Esophagus squamous epithelium (tissue), 5 donors: ENCODE data around the gene KPNA6. TPM values are rescaled to one million over a fixed set of nuclear protein-coding genes. Genes with fewer than 3 reads are reported as not detected.
A peak's percentile ranks its signal among the peaks of the same experiment; 100 is the strongest.

ENCODE experiments used
- DNase-seq: peaks from one replicate; lab custom pipeline; 2025; lab: John Stamatoyannopoulos, UW
- H3K27ac ChIP-seq, 4 donors: fragments of 200-600 bp; sonication (generic); one replicate each; pipeline ENCODE4 v1.5.1; 2016 to 2019; ENCODE audit warnings: mild to moderate bottlenecking in 1 of 4
- H3K27me3 ChIP-seq, 4 donors: fragments of 200-600 bp; sonication (generic); 1 replicate in 3 of 4; 2 replicates in 1 of 4; pipeline versions ENCODE4 v1.5.1 to v1.6.0; 2017 to 2021; ENCODE audit warnings: antibody characterized with exemption in 1 of 4
- H3K36me3 ChIP-seq, 3 donors: fragments of 200-600 bp; sonication (generic); one replicate each; pipeline ENCODE4 v1.5.1; 2016 to 2019
- H3K4me1 ChIP-seq, 3 donors: fragments of 200-600 bp; sonication (generic); one replicate each; pipeline ENCODE4 v1.5.1; 2017 to 2019
- H3K4me3 ChIP-seq, 4 donors: fragments of 200-600 bp; sonication (generic); 1 replicate in 3 of 4; 2 replicates in 1 of 4; pipeline ENCODE4 v1.5.1; 2016 to 2019; ENCODE audit warnings: mild to moderate bottlenecking in 2 of 4, moderate library complexity in 1 of 4
- H3K9me3 ChIP-seq, 3 donors: fragments of 200-600 bp; sonication (generic); one replicate each; pipeline ENCODE4 v1.5.1; 2016 to 2019
- CTCF ChIP-seq, 6 experiments: fragments of 450-650 bp in 4 of 6; fragments of 200-600 bp in 2 of 6; sonication (generic) in 2 of 6; IDR thresholded peaks; one replicate each; pipeline ENCODE4 v1.5.1; 2016 to 2019; ENCODE audit warnings: antibody characterized with exemption in 6 of 6, mild to moderate bottlenecking in 4 of 6, moderate library complexity in 4 of 6
- POLR2A ChIP-seq, 4 donors: fragments of 450-650 bp; IDR thresholded peaks; one replicate each; pipeline ENCODE4 v1.6.1; 2017; ENCODE audit warnings: antibody characterized with exemption in 4 of 4, mild to moderate bottlenecking in 4 of 4, moderate library complexity in 3 of 4
- WGBS, 2 donors: methylation state at CpG; one replicate each; pipeline ENCODE4 v1.1.5; 2018; 5-methylcytosine and 5-hydroxymethylcytosine counted together
- intact Hi-C: fragments of 100-400 bp; cut with DNase I; formaldehyde crosslinking; loops from one replicate; pipeline ENCODE4 v1.15.0; 2022
- total RNA-seq, 4 donors: library from RNA; depleted of rRNA; stranded (reverse); fragments of >200 nt; gene quantifications; one replicate each; pipeline ENCODE4 v1.1.0, GENCODE V29; 2016
- donor health status: DM: yes; HTN: yes; CAD: no.

The KPNA6 gene
- total RNA-seq, 4 donors from 2014 or later = 27.7 to 38.0 (median 36.5) TPM

DNA sequence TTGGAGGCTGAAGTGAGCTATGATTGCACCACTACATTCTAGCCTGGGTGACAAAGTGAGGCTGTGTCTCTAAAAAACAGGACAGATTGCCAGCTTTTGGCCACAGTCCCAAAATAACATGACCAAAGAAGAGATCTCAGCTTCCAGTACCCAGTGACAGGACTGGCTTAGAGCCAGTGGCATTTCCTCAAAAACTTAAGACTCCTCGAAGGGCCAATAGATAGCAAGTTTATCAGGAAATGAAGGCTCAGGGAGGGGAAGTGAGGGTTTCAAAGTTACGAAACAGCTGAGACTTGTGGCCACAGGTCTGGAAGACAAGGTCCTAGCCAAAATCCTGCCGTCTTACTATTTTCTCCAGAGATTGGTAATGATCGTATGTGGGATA lies 41.4 kb upstream of the KPNA6 start:
- H3K27ac ChIP-seq = peak overlapping the region in 2 of 4 donors; percentile 56 to 63
- peak; percentile 12 for DNase-seq
- no peaks in the 10 kb centered on the region for H3K36me3 ChIP-seq
- H3K4me1 ChIP-seq = peaks cover 13 to 66% (median 25%) of the 10 kb centered on the region in 3 donors
- 0% methylated on average over 4 of the region's 4 CpGs for WGBS, 2 donors
- intact Hi-C loops = no loop called here
- H3K27me3 ChIP-seq = no peaks in the 10 kb centered on the region
- H3K9me3 ChIP-seq = no peaks in the 10 kb centered on the region
- no peak overlapping the region for H3K4me3 ChIP-seq
- TF ChIP-seq POLR2A (IDR thresholded peaks at IDR 0.05) (peak in 2 of 4 donors; percentile 10 to 17), CTCF (IDR thresholded peaks at IDR 0.05) (no peak)

- intact Hi-C loops = no loop called here
- no peak for TF ChIP-seq CTCF (IDR thresholded peaks at IDR 0.05)
- TF ChIP-seq POLR2A (IDR thresholded peaks at IDR 0.05) = no peak
- Histone ChIP-seq H3K27me3 (no peaks in the 10 kb centered on the region), H3K27ac (no peak overlapping the region), H3K4me3 (no peak overlapping the region), H3K4me1 (peaks cover 17 to 67% (median 28%) of the 10 kb centered on the region in 3 donors), H3K36me3 (no peaks in the 10 kb centered on the region), H3K9me3 (no peaks in the 10 kb centered on the region)
- whole genome bisulfite sequencing, 2 donors = 78 to 85% methylated on average over 5 of the region's 5 CpGs
- no peak for DNase-seq
These were observed 38.8 kb upstream of the KPNA6 start for GRCh38 chr1:32068957-32069588.

DNA sequence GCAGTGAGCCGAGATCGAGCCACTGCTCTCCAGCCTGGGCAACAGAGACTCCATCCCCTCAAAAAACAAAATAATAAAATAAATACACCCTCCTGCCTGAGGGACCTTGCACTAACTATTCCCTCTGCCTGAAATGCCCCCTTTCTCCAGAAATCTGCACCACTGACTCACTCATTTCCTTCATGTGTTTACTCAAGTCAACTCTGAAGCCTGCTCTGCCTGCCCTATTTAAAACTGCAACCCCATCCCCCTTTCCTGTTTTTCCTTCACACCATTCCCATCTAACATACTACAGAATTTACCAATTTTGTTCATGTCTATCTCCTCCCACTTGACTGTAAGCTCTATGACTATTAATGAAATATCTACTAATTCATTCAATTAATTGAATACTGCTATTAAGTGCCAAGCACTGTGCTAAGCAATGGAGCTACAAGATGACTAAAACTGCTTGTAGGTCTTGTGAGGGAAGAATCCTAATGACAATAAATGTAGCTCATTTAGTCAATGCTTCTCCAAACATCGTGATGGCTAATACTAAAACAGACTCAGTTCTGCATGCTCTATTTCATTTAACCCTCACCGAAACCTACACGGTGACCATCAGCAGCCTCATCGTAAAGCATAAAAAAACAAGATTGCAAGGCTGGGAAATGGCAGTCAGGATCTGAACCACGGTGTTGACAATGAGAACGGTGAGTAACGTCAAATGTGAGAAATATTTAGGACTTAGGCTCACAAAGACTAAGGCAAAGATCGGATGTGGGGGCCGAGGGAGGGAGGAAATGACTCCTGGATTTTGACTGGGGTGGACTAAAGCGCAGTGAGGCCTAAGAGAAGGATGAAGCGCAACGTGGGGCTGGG lies 35.9 kb upstream of the KPNA6 start:
- H3K36me3 ChIP-seq = peaks cover 4 to 21% (median 10%) of the 10 kb centered on the region in 3 donors
- TF ChIP-seq POLR2A (IDR thresholded peaks at IDR 0.05) (no peak), CTCF (IDR thresholded peaks at IDR 0.05) (no peak)
- peaks cover 17 to 64% (median 24%) of the 10 kb centered on the region in 3 donors for H3K4me1 ChIP-seq
- intact Hi-C loops = no loop called here
- no peaks in the 10 kb centered on the region for H3K9me3 ChIP-seq
- 14 to 16% methylated on average over 14 of the region's 14 CpGs for WGBS, 2 donors
- no peaks in the 10 kb centered on the region for H3K27me3 ChIP-seq
- no peak for DNase-seq
- H3K27ac ChIP-seq = peak overlapping the region; percentile 83 to 98 (median 96)
- H3K4me3 ChIP-seq = peak overlapping the region; percentile 70 to 96 (median 84)

GRCh38 chr1:32072622-32073298 lies 35.1 kb upstream of the KPNA6 start, which contains the start of gene TMEM39B:
TMEM39B (plus strand) TSS chr1:32072939; CDS start chr1:32073048, 109 bp downstream.
- Histone ChIP-seq H3K27ac (peak within 1 kb of the TSS; percentile 83 to 98 (median 96)), H3K9me3 (no peaks in the 10 kb centered on the region), H3K27me3 (no peaks in the 10 kb centered on the region), H3K4me1 (peaks cover 12 to 56% (median 18%) of the 10 kb centered on the region in 3 donors), H3K4me3 (peak within 1 kb of the TSS; percentile 70 to 96 (median 84)), H3K36me3 (peaks cover 4 to 29% (median 15%) of the 10 kb centered on the region in 3 donors)
- 1 to 4% methylated on average over 15 to 18 of the region's 67 CpGs for WGBS, 2 donors
- intact Hi-C loops = no loop called here
- peak; percentile 89 for DNase-seq
- TF ChIP-seq POLR2A (IDR thresholded peaks at IDR 0.05) (peak in 2 of 4 donors; percentile 53 to 60), CTCF (IDR thresholded peaks at IDR 0.05) (peak in 4 of 6 experiments; percentile 5 to 29 (median 8))
